ENCODE measurements around the gene VWCE.
A peak's percentile ranks its signal among the peaks of the same experiment; 100 is the strongest.

VWCE gene

GRCh38 chr11:61327669-61328071 lies 32.6 kb upstream of the VWCE start:
- DNase-seq (ENCODE audit: low spot score) = no peak

- no peak for DNase-seq (ENCODE audit: low spot score)
These were observed 30.7 kb upstream of the VWCE start for GRCh38 chr11:61325649-61326414.

- no peak for DNase-seq (ENCODE audit: low spot score)
These were observed 20.1 kb upstream of the VWCE start for GRCh38 chr11:61315260-61315659.

GRCh38 chr11:61310749-61311148 lies 15.6 kb upstream of the VWCE start:
- DNase-seq (ENCODE audit: low spot score) = no peak

GRCh38 chr11:61309739-61310138 lies 14.6 kb upstream of the VWCE start:
- no peak for DNase-seq (ENCODE audit: low spot score)

GRCh38 chr11:61309141-61309540 lies 14.0 kb upstream of the VWCE start:
- DNase-seq (ENCODE audit: low spot score) = no peak

GRCh38 chr11:61307354-61307753 lies 12.2 kb upstream of the VWCE start:
- no peak for DNase-seq (ENCODE audit: low spot score)

GRCh38 chr11:61306221-61306620 lies 11.1 kb upstream of the VWCE start:
- DNase-seq (ENCODE audit: low spot score) = no peak

- no peak for DNase-seq (ENCODE audit: low spot score)
These were observed 10.3 kb upstream of the VWCE start for GRCh38 chr11:61305417-61305816.

- no peak for DNase-seq (ENCODE audit: low spot score)
These were observed 8.6 kb upstream of the VWCE start for GRCh38 chr11:61303725-61304124.

GRCh38 chr11:61302550-61302949 lies 7.4 kb upstream of the VWCE start:
- no peak for DNase-seq (ENCODE audit: low spot score)

- no peak for DNase-seq (ENCODE audit: low spot score)
These were observed 3.6 kb upstream of the VWCE start for GRCh38 chr11:61298663-61299244.

- no peak for DNase-seq (ENCODE audit: low spot score)
These were observed 2.6 kb upstream of the VWCE start for GRCh38 chr11:61297746-61298145.

- DNase-seq (ENCODE audit: low spot score) = no peak
These were observed 2.2 kb upstream of the VWCE start for GRCh38 chr11:61297341-61297740.

GRCh38 chr11:61295596-61295926 lies 445 bp upstream of the VWCE start:
- DNase-seq (ENCODE audit: low spot score) = no peak

- DNase-seq (ENCODE audit: low spot score) = peak; percentile 63
These were observed 1.0 kb downstream of the VWCE start for GRCh38 chr11:61293867-61294716.

- DNase-seq (ENCODE audit: low spot score) = peak; percentile 57
These were observed 2.8 kb downstream of the VWCE start for GRCh38 chr11:61292356-61292755.

GRCh38 chr11:61290905-61291690 lies 4.0 kb downstream of the VWCE start:
- peak; percentile 46 for DNase-seq (ENCODE audit: low spot score)

GRCh38 chr11:61287338-61287977 lies 7.7 kb downstream of the VWCE start:
- DNase-seq (ENCODE audit: low spot score) = peak; percentile 93

GRCh38 chr11:61283613-61284012 lies 11.5 kb downstream of the VWCE start:
- no peak for DNase-seq (ENCODE audit: low spot score)

GRCh38 chr11:61281581-61282250 lies 13.4 kb downstream of the VWCE start:
- DNase-seq (ENCODE audit: low spot score) = peak; percentile 80

Measured in hematopoietic multipotent progenitor cell treated with erythropoietin and hydrocortisone succinate and interleukin-3 and kit ligand, for 17 days (in vitro differentiated cells).